M059J (cell line): ENCODE data around the gene ING5. TPM values are rescaled to one million over a fixed set of nuclear protein-coding genes. Genes with fewer than 3 reads are reported as not detected.

Source experiments
- DNase-seq: peaks from one replicate; pipeline ENCODE4 v3.0.0-alpha.2; 2012; ENCODE audit warnings: low read depth
- total RNA-seq: library from RNA; depleted of rRNA; stranded (reverse); fragments of >200 nt; shearing (Covaris generic); gene quantifications from 2 replicates; pipeline ENCODE4 v1.2.3, GENCODE V29; 2014

Gene ING5
- total RNA-seq, 1 experiment from 2014 or later: 11.0 TPM

DNA sequence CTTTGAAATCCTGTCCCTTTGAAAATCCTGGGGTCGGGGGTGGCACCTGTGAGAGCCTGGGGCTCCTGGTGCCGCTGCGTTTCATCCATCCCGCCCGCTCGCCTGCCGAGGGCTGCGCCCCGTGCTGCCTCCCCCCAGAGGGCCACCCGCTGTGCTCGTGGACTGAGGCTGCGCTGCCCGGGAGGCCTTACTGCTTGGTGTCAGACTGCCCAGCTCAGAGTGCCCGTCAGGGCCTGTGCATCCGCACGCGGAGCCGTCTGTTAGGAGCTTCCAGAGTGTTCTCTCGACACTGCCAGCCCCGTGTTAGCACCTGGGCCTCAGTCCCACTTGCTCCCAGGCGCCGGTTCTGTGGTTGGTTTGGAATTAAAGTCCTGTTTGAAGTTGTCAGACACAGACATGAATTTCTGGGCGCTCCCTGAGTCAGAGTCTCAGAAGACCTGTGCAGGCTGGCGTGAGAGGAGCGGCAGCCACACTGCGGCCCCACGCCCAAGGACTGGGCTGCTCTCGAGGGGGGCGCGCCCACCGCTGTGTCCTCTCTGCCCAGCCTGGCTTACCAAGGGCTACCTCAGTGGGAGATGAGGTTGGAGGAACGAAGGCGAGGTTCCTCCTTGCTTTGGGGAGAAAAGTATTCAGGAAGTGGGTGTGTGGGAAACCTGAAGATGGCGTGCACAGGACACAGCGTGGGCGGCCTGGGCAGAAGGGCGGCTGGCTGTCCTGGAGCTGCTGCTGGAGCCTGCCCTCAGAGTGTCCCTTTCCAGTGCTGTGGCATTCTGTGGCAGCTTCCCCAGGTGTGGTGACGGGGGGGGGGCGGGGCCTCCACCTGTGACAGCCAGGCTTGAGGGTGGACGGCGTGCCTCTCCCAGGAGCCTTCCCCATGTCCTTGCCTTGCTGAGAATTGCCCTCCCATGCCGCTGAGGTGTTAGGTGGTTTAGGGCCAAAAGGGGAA lies 29.3 kb upstream of the ING5 start:
- DNase-seq: no peak

DNA sequence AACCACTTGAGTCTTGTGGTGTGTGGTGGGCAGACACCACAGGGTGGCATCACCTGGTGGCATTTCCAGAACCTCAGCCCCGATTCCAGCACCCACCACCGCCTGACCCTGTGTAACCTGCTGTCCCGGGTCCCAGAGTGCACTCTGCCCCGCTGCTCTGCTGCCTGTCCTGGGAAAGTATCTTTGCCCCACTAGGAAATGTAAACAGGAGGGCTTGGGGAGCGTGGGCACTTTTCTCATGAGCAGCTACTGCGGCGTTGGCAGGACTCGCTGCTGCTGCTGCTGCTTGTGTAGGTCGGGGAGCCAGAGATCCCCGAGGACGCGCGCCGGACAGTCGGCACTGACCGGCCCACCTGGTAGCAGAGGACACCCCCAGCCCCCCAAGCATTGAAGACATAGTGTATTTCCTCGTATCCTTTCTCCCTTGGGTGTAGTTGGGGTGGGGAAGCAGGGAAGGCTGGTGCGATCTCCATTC lies 28.6 kb upstream of the ING5 start:
- DNase-seq: no peak

DNA sequence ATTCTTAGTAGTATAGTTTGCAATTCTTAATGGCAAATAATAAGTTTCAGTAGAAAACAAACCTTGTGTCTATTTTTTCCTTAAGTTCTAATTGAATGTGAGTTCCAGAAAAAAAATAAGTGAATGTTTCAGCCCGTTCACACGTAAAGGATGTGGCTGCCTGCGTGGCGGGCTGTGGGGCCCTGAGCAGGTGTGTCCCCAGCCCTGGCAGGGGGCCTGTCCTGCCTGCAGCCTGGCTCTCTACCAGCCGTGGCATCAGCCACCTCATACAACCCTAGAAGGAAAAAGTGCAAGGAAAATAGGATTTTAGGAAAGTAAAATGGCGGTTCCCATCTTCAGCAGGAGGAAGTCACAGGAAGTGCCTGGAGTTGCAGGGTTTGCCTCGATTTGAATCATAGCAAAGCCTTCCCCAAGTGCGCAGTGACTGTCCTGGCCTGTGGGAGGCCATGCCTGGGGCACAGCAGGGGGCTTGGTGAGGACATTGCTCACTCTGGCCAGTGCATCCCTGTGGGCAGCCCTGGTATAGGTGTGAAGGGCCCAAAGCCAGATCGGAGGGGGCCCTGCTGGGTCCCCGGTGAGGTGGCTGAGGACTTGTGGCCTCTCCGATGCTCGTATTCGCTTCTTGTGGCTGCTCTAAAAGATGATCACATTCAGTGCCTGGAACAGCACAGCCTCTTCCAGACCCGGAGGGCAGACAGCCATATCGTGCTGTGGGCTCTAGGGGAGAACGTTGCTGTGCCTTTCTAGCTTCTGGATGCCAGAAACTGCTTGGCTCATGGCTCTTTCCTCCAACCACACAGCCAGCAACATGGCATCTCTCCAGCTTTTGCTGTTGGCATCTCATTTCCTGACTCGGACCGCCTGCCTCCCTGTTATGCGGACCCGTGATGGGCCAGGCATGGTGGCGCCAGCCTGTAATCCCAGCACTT lies 27.8 kb upstream of the ING5 start:
- DNase-seq: peak; percentile 85

DNA sequence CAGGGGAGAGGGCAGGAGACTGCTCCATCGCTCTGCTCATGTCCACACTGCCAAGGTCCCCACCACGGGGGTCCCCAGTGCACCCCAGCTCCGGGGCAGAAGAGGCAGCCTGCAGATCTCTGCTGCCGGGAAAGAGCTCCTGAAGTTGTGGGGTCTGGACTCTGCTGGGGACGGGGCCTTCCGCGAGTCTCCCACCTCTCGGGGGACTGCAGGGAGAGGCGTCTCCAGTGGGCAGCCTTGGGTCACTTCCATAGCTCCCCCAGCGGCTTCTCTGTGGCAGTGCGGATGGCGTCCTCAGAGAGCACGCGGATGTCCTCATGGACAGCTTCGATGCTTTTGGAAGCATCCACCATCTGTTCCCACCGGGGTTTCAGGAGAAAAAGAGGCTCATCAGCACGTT lies 26.0 kb upstream of the ING5 start:
- DNase-seq: no peak

DNA sequence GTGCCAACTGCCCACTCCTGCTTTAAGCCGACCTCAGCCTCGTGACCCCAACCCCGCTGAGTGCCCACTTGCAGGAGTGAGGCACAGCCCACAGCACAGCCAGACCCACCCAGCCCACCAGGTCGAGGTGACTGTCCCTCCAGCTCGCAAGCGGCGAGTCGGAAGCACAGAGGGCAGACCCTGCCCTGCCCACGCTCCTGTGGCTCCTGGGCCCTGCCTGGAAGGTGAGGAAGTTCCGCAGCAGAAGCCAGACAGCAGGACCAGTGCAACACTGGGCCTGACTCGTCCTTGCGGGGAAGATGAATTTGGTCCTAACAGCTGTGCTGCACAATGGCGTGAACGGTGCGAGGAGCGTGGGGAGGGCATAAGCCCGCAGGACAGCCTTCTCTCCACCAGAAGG lies 25.2 kb upstream of the ING5 start:
- no peak for DNase-seq

DNA sequence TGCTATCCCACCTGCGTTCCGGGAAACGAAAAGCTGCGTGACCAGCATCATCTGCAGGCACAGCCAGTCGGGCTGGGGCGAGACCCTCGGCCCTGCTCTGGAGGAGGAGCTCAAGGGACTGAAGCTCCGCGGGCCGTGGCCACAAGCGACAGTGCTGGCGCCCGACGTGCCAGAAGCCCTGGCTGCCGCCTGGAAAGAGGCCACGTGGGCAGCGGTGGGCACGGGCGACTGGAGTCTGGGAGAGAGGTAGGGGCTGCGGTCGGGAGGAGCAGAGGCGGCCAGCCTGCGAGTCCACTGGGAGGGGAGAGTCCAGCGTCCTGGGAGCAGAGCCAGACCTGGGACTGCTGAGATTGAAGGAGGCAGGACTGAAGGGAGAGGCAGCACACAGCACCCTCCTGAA lies 24.4 kb upstream of the ING5 start:
- DNase-seq: no peak

DNA sequence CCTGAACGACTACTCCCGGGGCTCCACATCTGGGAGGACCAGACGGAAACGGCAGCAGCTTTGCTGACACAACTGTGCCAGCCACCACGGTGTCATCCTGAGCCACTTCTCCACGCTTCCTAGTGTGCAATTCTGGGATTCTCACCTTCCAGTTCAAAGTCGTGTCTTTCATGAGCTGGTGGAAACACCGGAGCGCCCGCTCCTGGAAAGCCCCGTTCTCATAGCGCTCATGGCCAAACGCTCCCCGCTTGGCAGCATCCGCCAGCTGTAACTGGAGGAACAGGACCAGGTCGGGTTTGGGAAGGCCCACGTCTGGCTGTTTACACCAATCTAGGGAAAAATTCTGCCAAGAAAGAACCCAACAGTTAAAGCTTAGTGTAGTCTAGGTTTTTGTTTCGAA lies 23.5 kb upstream of the ING5 start:
- DNase-seq: no peak

DNA sequence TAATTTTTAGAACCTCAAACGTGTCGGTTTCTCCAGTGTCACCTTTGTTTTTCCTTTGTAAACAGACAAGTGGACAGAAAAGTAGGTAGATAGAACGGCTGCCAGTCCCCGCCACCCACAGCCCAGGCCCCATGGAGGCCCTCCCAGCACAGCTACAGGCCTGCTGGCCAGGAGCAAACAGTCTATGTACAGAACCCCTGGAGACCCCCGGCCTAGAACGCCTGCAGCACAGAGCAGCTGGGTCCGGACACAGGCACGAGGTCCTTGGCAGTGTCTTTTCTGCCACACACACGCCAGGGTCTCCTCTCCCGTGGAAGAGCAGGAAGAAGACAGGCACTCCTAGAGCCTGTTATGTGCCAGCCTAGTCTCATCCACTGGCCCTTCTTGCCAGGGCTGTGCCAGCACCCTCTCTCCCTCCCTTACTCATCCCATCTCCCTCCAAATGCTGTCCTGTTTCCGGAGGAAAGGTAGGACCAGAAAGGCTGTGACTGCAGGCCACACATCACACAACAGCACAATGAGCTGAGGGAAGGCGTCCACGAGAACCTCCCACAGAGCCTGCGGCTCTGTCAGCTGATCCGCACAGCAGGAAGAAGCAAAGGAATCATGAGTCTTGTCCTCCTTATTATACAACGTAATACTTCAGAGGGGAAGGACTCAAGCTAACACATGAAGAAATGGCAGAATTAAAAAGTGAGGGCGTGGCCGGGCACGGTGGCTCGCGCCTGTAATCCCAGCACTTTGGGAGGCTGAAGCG lies 22.9 kb upstream of the ING5 start:
- no peak for DNase-seq

DNA sequence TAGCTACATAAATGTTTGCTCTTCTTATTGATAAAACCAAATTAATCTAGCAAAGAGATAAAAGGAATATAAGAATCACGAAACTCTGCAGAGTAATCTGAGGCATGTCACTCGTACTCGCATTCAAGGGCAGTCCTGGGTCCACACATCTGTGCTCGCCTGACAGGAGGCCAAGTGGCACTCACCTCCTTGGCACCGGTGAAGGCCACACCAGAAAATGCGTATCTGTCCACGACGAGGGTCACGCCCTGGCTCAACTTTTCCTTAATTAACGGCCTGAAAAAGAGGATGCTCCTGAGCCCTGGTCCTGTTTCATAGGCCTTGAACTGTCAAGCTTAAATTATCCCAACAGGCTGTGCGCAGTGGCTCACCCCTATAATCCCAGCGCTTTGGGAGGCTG lies 21.8 kb upstream of the ING5 start:
- no peak for DNase-seq

DNA sequence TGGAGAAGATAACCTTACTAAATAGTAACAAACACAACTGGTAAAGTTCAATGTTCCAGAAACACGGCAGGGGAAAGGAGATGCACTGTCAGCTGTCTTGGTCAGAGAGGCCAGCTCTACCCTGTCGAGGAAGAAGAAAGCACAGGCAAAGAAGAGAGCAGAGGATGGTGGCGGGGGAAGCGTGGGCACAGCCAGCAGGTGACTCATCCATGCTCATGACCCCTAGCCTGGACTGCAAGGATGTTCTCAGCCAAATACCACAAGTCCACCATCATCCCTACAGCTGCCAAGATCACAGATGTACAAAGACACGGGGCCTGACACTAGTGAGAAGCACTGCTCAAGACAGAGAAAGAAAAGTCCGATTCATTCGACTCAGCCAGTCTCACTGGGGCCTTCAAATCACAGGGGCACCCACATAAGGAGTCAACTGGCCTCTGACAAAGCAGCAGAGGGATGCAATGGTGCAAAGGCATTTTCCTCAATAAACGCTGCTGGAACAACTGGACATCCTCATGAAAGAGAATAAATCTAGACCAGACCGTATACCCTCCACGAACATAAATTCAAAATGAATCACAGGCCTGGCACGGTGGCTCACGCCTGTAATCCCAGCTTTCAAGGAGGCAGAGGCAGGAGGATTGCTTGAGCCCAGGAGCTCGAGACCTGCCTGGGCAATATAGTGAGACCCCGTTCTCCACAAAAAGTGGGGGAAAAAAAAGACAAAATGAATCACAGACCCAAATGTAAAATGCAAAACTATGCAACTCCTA lies 20.8 kb upstream of the ING5 start:
- DNase-seq: peak; percentile 91

DNA sequence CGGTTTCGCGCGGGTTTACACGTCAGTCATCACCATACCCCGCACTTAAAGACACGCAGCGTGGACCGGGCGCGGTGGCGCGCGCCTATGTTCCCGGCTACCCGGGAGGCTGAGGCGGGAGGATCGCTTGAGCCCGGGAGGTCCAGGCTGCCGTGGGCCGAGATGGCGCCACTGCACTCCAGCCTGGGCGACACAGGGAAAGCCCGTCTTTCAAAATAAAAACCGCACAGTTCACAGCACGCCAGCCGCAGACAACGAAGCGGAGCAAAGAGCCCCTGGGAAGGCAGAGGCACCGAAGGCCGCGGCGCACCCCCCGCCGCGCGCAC lies 15.6 kb upstream of the ING5 start:
- DNase-seq: no peak

DNA sequence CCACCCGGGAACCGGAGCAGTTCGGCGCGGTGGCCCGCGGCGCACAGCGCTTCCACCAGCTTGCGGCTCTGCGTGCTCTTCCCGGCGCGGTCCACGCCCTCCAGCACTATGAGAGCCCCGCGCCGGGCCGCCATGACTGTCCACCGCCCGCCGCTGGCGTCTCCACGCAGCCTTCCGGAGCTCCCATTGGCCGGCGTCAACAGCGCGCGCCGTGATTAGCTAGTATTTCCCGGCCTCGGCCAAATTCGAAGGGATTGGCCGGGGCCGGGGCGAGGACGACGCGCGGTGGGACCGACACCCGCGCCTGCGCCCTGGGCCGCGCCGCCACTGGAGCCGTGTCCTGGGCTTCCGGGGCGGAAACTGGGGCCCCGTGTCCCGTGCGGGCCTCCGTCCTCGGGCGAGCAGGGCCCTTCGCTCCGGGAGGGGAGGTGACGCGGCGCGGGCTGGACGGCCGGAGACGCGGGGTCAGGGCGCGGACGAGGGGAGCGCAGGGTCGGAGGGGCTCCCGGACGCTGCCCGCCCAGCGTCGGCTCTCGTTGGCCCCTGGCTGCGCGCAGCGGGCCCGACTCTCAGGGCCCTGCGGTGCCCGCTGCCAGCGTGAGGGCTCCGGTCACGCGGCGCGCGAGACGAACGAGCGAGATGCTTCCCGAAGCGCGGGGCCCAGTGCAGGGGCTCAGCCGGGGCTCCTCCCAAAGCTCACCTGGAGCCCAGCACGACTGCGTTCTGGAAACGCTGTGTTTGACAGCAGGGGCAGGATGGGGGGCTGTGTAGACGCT lies 15.0 kb upstream of the ING5 start, which contains the start of gene DTYMK:
Gene DTYMK, minus strand, starts transcription at position 166 of the 776 bp plus-strand sequence. Its CDS starts 32 bp downstream, at position 134.
- peak; percentile 92 for DNase-seq

DNA sequence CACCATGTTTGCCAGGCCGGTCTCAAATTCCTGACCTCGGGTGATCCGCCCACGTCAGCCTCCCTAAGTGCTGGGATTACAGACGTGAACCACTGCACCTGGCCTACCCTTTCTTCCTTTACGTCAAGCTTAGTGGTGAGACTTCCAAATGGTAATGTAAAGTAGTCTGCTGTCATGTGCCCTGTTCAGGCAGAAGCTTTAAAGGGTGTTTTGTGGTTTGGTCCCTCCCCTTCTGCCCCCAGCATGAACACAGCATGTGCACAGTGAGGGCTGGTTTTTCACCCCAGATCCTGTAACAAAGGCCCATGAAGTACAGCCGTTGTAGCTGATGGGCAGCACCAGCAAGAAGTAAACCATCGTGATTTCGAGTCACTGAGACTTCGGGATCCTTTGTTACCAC lies 12.5 kb upstream of the ING5 start:
- no peak for DNase-seq

DNA sequence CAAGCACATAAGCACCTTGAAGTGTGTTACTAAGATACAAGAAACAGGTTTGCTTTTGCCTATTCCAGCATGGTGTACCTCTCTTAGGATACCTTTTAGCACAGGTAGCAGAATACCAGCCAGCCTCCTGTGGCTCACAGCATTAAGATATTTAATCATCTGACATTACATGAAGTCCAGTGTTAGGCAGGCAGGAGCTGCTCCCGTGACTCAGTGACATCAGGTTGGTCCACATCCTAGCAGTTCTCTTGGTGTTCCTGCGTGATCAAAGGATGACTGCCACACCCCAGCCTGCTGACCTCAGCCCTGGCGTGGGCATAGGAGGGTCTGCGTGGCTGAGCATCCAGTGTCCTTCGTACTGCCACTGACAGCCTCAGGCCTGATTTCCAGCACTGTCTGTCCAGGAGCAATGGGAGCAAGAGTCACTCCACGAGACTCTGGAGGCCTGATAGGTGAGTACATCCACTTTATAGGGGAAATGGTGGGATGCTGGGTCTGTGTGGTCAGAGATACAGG lies 11.6 kb upstream of the ING5 start:
- no peak for DNase-seq

DNA sequence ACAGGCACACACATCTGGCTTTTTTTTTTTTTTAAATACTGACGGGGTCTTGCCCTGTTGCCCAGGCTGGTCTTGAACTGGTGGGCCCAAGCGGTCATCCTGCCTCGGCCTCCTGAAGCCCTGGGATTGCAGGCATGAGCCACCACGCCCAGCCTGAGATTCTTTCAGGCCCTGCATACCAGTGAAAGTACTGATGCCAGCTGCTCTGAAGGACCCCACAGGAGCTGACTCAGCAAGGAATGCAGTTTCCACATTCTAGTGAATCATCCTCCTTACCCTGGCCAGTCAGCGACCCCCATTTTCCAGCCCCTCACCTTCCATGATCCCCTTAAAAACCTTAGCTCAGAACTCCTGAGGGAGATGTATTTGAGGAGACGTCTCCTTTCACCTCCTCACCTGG lies 9.4 kb upstream of the ING5 start:
- peak; percentile 48 for DNase-seq

DNA sequence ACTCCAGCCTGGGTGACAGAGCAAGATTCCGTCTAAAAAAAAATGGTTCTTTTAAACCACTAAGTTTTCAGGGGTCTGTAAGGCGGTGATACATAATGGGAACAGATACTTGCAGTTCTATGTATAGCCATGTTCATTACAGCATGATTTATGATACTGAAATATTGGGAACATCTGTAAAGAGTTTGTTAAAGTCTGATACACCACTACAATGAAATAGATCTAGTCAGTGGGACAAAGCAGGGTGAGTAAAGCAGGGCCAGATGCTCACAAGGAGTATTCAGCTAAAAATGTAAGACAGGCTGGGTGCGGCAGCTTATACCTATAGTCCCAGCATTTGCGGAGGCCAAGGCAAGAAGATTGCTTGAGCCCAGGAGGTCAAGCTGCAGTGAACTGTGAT lies 6.2 kb upstream of the ING5 start:
- no peak for DNase-seq

DNA sequence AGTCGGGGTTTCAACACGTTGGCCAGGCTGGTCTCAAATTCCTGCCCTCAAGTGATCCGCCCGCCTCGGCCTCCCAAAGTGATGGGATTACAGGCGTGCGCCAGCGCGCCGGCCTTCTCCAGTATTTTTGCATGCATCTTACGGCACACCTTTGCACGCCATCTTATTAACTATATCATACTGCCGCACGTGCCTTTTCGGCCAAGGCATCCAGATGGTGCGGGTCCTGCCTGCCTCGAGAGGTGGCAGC lies 765 bp upstream of the ING5 start:
- DNase-seq: no peak

DNA sequence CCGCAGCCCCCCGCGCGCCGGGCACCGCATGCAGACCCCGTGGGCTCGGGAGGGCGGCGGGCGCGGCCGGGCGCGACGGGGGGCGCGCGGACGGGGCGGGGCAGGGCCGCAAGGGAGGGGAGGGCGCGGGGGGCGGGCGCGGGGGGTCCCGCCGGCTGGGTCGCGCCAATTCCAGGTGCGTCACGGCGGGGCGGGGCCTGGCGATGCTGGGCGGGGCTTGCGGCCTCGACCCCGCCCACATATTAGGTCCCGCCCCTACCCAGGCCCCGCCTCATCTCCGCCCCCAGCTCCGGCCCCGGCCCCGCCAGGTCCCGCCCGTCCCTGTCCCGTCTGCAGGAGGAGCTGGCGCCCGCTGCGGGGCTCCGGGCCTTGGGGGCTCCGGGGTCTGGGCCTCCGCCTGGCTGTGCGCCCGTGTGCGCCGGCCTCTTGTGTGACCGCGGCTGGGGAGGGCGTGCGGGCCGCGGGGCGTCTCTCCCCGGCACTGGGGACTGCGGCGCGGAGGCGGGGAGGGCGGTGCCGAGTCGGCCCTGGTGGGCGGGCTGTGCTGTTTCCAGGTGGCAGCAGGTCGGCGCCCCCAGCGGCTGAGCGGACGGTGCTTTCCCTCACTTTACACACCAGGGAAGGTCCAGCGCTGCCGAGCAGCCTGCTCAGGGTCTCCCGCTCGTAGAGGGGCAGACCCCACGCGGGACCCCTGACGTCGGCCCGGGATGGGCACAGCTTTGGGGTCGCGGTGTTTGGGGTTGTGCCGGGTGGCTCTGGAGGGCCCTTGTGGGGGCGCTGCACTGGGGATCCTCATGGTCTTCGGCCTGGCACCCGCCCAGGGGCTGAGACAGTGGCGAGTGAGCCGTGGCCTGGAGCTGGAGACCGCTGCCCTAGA lies 554 bp downstream of the ING5 start:
- peak; percentile 69 for DNase-seq

DNA sequence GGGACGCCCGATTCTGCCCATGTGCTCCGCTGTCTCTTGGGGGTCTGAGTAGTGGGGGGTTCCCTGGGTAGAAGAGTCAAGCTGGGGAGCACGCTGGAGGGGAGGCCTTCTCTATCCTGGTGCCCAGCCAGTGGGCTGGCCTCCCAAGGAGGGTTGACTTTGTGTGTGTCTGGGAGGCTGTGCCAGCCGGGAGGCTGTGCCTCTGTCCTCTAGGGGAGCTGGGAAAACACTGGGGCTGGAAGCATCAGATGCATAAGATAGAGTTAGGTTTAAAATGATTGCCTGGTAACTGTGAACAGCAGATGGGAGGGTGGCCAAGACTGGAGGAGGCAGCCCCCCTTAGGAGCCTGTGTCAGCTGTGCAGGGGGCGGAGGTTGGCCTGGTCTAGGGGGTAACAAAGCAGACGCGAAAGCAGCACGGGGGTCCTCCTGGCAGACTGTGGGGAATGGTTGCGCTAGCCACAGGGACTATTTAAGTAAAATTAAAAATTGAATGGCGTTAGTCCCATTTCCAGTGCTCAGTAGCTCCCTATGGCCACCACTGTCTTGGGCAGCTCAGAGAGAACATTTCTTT lies 1.3 kb downstream of the ING5 start:
- peak; percentile 7 for DNase-seq
